GM12892 (cell line): ENCODE measurements around the gene SLFN14.
"Not testable (repeated sequence)": the region's sequence is repeated elsewhere in the genome, so short reads cannot be mapped to it uniquely, and the experiment has no call there.

ENCODE experiments used
- DNase-seq: peaks from one replicate; pipeline ENCODE4 v3.0.0; 2011; ENCODE audit not compliant: insufficient read length
- FAIRE-seq: peaks from 2 replicates; lab custom pipeline; 2011; peaks lifted over from hg19 to GRCh38; lab: Jason Lieb, UNC
- POLR2A ChIP-seq: IDR thresholded peaks from 2 replicates; pipeline ENCODE4 v1.6.1; 2011; ENCODE audit warnings: low read depth, low read length, control low read depth
- POLR2AphosphoS5 ChIP-seq: IDR thresholded peaks from 2 replicates; pipeline ENCODE4 v1.6.1; 2011; ENCODE audit warnings: low read depth, low read length, control low read depth
- TAF1 ChIP-seq: IDR thresholded peaks from 2 replicates; pipeline ENCODE4 v1.6.1; 2011; ENCODE audit warnings: low read depth, mild to moderate bottlenecking, control low read depth, low read length, borderline replicate concordance

Gene SLFN14

GRCh38 chr17:35586569-35587073 is 26.0 kb upstream of the SLFN14 start:
- peak; percentile 51 for FAIRE-seq
- TF ChIP-seq POLR2A (no peak), TAF1 (no peak), POLR2AphosphoS5 (no peak)
- no peak for DNase-seq

GRCh38 chr17:35584061-35584460 is 23.4 kb upstream of the SLFN14 start:
- TF ChIP-seq POLR2AphosphoS5: no peak
- no peak for TF ChIP-seq TAF1
- TF ChIP-seq POLR2A: no peak
- no peak for DNase-seq
- FAIRE-seq: no peak

- TF ChIP-seq TAF1 (no peak), POLR2AphosphoS5 (no peak), POLR2A (no peak)
- DNase-seq (no peak), FAIRE-seq (no peak)
These were observed 18.4 kb upstream of the SLFN14 start for GRCh38 chr17:35578929-35579432.

- FAIRE-seq: peak; percentile 96
- TF ChIP-seq POLR2AphosphoS5: peak; percentile 82
- TF ChIP-seq POLR2A: peak; percentile 83
- TF ChIP-seq TAF1: peak; percentile 66; the same call in 1 of the 2 replicates
- DNase-seq: peak; percentile 70
These were observed 17.7 kb upstream of the SLFN14 start, which contains the start of gene PEX12 for GRCh38 chr17:35578197-35578928. Gene PEX12 (minus strand): TSS chr17:35578571. CDS start chr17:35578021, 550 bp downstream.

DNA sequence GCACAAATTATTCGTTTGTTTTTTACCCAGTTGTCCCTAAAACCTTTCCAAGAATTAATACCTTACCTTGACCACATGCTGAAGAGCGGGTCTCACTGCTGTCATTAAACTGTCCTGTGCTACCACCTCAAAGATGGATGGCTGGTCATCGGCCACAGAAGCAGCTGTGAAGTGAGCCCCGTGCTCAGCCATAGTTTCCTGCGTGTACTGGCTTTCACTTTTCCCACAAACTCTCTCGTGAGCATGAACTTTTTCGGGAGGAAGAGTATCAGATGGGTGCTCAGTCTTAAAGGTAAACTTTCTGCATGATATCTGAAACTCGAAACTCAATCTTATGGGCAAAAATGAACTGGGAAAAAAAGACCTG is 17.2 kb upstream of the SLFN14 start:
- no peak for TF ChIP-seq POLR2A
- TF ChIP-seq TAF1: no peak
- no peak for TF ChIP-seq POLR2AphosphoS5
- DNase-seq (no peak), FAIRE-seq (peak; percentile 79)

DNA sequence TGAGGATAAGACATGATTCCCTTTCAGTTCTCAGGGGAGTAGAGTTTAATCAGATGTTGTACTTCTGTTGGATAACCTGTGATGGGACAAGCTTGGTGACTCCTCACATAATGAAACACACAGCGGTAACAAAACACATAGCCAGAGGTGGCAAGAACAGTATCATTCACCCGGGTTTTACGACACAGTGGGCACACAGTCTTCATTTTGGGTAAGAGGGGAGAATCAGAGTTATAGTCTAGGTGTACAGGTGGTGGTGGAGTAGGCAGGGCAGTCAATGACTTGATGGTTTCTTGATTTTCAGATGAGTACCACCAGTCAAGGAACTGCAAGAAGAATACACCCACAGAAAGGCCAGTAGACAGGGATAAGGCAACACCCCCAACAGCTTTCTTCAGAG is 15.1 kb upstream of the SLFN14 start:
- DNase-seq (no peak), FAIRE-seq (no peak)
- TF ChIP-seq POLR2AphosphoS5 (0 out of 2 replicates have a peak, but pooled peaks have one; percentile 20), POLR2A (no peak), TAF1 (no peak)

GRCh38 chr17:35569405-35569804 is 8.8 kb upstream of the SLFN14 start:
- FAIRE-seq: no peak
- no peak for TF ChIP-seq POLR2A
- TF ChIP-seq TAF1: no peak
- TF ChIP-seq POLR2AphosphoS5: no peak

GRCh38 chr17:35568561-35568960 is 7.9 kb upstream of the SLFN14 start:
- DNase-seq (peak; percentile 19), FAIRE-seq (no peak)

More at GRCh38 chr17:35569405-35569804, 8.8 kb upstream of the SLFN14 start:
- DNase-seq: no peak

GRCh38 chr17:35566968-35567367 is 6.3 kb upstream of the SLFN14 start:
- no peak for FAIRE-seq
- TF ChIP-seq POLR2AphosphoS5 (no peak), TAF1 (no peak), POLR2A (no peak)

More at GRCh38 chr17:35568561-35568960, 7.9 kb upstream of the SLFN14 start:
- TF ChIP-seq TAF1 (no peak), POLR2A (no peak), POLR2AphosphoS5 (no peak)

GRCh38 chr17:35563181-35563580 is 2.6 kb upstream of the SLFN14 start:
- not testable (repeated sequence) for FAIRE-seq, DNase-seq

More at GRCh38 chr17:35566968-35567367, 6.3 kb upstream of the SLFN14 start:
- no peak for DNase-seq

GRCh38 chr17:35559495-35560210 is 966 bp downstream of the SLFN14 start:
- no peak for DNase-seq
- no peak for FAIRE-seq
- TF ChIP-seq POLR2A (no peak), POLR2AphosphoS5 (no peak), TAF1 (no peak)
